ENCODE measurements around the gene CNRIP1.
"Not testable (repeated sequence)": the region's sequence is repeated elsewhere in the genome, so short reads cannot be mapped to it uniquely, and the experiment has no call there.

The CNRIP1 gene

GRCh38 chr2:68319398-68320117 lies at the start of gene CNRIP1:
Gene CNRIP1, minus strand, starts transcription at chr2:68319949. Its CDS starts 549 bp downstream, at chr2:68319400.
- peak in 1 of 2 experiments; percentile 27 for DNase-seq

DNA sequence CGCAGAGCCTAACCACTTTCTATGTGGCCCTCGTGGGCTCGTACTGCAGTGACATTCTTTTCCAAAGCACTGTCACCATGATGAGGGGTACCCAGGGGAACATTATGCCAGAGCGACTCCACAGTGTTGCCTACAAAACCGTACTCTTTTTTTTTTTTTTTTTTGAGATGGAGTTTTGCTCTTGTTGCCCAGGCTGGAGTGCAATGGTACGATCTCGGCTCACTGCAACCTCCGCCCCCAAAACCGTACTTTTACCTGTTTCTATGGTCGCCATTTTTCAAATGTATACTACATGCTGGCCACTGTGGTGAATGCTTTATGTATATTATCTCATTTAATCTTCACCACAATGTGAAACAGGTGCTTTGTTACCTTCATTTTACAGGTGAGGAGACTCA lies 49.6 kb upstream of the CNRIP1 start:
- no peak for DNase-seq

DNA sequence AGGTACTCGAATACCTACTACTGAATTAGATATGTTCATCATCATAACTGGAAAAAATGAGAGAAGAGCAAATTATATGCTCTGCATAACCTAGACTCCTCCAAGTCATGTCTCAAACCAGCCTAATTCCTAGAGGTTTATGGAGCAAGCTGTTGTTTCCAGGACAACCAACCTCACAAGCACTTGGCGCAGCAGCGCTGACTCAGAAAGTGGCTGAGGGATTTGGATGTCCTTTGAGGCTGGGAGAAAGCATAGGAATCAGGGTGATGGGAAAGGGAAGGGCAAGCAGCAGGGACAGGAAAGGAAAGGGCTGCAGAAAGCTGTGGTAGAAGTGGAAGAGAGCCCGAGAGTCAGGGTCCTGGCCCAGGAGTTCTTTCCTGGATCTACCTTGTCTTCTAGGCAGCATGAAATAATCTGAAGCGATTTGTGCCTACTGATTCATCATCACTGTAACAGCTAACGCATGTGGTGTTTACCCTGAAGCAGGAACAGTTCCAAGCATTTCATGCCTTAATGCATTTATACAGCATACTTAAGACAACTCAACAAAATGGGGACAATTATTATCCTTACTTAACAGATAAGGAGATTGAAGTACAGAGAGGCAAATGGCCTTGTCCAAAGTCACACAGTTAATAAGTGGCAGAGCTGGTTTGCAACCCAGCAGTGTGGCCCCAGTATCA lies 49.0 kb upstream of the CNRIP1 start:
- no peak for DNase-seq

DNA sequence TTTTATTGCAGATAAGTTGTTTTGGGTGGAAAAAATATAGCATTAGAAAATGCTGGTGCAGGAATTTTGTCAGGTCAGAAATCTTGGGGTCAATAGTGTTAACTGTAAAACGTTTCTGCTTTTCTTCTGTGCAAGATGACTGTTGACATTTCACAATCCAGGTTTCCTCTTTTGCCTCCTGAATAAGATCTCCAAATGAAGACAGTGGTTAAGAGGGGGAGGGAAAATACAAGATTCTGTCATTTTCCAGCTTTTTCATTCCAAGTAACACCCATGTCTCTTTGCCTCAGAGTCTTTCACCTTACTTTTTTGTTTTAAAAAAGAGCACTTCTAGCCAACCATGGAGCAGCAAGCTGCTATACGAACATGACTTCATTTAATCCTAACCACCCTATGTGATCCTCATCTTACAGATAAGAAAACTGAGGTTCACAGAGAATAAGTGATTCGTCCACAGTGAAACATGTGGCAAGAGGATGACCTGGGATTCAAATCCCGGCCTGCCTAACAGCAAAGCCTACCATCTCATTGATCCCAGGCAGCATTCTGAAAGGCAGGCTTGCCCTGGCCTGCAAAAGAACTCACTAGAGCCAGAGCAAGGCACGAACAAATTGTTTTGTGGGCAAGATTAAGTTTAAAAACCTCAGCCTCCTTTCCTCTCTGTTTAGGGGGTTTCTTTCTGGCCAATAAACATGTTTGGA lies 48.4 kb upstream of the CNRIP1 start:
- DNase-seq: no peak

- DNase-seq: no peak
Measured at GRCh38 chr2:68366083-68366560, 46.4 kb upstream of the CNRIP1 start.

- DNase-seq: no peak
Measured at GRCh38 chr2:68365087-68365486, 45.3 kb upstream of the CNRIP1 start, which contains the start of gene PLEK. Gene PLEK, plus strand, starts transcription at chr2:68365282. Its CDS starts 70 bp downstream, at chr2:68365352.

DNA sequence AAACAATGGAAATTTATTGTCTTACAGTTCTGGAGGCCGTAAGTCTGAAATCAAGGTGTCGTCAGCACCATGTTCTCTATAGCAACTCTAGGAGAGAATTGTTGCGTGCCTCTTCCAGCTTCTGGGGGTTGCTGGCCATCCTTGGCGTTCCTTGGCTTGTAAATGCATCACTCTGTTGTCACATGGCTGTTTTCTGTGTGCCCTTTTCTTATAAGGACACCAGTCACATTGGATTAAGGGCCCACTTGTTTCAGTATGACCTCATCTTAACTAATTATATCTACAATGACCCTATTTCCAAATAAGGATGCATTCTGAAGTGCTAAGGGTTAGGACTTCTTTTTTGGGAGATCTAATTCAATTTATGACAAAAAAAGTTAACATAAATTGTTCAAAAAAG lies 44.0 kb upstream of the CNRIP1 start:
- DNase-seq: no peak

GRCh38 chr2:68362749-68363148 lies 43.0 kb upstream of the CNRIP1 start:
- DNase-seq: no peak

GRCh38 chr2:68362069-68362468 lies 42.3 kb upstream of the CNRIP1 start:
- no peak for DNase-seq

DNA sequence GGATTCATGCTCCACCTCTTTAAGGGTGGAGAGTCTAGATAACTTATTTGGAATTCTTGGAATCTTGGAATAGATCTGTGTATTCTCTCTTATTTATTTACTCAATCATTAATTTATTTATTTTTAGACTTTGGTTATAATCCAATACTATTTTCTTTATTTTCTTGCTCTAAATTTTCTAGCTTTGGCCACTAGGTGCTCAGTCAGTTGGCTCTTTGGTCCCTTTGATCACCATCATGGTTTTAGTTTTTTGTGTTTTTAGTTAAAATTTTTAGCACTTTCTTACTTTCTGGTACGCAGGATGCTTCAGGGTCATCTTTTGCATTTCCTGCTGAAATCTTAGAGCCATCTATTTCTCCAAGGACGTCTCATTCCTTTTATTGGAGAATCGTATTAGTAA lies 40.1 kb upstream of the CNRIP1 start:
- no peak for DNase-seq

- DNase-seq: no peak
Measured at GRCh38 chr2:68357605-68358337, 38.0 kb upstream of the CNRIP1 start.

GRCh38 chr2:68356599-68357239 lies 37.0 kb upstream of the CNRIP1 start:
- no peak for DNase-seq

GRCh38 chr2:68352651-68353391 lies 33.1 kb upstream of the CNRIP1 start:
- DNase-seq: no peak

- no peak for DNase-seq
Measured at GRCh38 chr2:68351997-68352396, 32.2 kb upstream of the CNRIP1 start.

GRCh38 chr2:68349091-68349490 lies 29.3 kb upstream of the CNRIP1 start:
- DNase-seq: not testable (repeated sequence)

GRCh38 chr2:68345129-68345875 lies 25.6 kb upstream of the CNRIP1 start:
- no peak for DNase-seq

GRCh38 chr2:68344031-68344430 lies 24.3 kb upstream of the CNRIP1 start:
- no peak for DNase-seq

GRCh38 chr2:68342470-68342869 lies 22.7 kb upstream of the CNRIP1 start:
- DNase-seq: no peak

- no peak for DNase-seq
Measured at GRCh38 chr2:68341583-68341982, 21.8 kb upstream of the CNRIP1 start.

- no peak for DNase-seq
Measured at GRCh38 chr2:68341062-68341329, 21.2 kb upstream of the CNRIP1 start.
